ENCODE data around the gene CDK5. TPM values are rescaled to one million over a fixed set of nuclear protein-coding genes. Genes with fewer than 3 reads are reported as not detected.

CDK5 gene
- total RNA-seq, 1 donor: 17.0 TPM

DNA sequence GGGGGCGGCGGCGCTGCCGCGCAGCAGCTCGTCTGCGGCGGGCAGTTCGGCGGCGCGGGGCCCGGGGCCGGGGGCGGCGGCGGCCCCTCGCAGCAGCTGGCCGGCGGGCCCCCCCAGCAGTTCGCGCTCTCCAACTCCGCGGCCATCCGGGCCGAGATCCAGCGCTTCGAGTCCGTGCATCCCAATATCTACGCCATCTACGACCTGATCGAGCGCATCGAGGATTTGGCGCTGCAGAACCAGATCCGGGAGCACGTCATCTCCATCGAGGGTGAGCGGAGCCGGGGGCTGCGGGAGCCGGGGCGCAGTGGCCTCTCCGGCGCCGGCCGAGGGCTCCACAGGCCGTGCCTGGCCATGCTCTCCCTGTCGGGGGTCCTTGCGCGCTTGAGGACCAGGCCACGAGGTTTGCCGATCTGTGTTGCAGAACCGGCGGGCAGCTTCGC, 29.1 kb upstream of the CDK5 start:
- DNase-seq (ENCODE audit: insufficient read length, low spot score, missing footprints): peak; percentile 94
- peak overlapping the region; percentile 62 for H2AFZ ChIP-seq (ENCODE audit: low read length)
- TF ChIP-seq, protein P1, sequence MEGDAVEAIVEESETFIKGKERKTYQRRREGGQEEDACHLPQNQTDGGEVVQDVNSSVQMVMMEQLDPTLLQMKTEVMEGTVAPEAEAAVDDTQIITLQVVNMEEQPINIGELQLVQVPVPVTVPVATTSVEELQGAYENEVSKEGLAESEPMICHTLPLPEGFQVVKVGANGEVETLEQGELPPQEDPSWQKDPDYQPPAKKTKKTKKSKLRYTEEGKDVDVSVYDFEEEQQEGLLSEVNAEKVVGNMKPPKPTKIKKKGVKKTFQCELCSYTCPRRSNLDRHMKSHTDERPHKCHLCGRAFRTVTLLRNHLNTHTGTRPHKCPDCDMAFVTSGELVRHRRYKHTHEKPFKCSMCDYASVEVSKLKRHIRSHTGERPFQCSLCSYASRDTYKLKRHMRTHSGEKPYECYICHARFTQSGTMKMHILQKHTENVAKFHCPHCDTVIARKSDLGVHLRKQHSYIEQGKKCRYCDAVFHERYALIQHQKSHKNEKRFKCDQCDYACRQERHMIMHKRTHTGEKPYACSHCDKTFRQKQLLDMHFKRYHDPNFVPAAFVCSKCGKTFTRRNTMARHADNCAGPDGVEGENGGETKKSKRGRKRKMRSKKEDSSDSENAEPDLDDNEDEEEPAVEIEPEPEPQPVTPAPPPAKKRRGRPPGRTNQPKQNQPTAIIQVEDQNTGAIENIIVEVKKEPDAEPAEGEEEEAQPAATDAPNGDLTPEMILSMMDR (IDR thresholded peaks at IDR 0.05; ENCODE audit: extremely low read depth, low read depth, low read length): no peak
- H3K4me1 ChIP-seq (ENCODE audit: insufficient read depth, low read length): peaks cover 42% of the 10 kb centered on the region
- H3K9me3 ChIP-seq (ENCODE audit: low read depth, low read length): no peaks in the 10 kb centered on the region
- peak overlapping the region; percentile 91 for H3K4me3 ChIP-seq (ENCODE audit: insufficient read depth, low read length)
- H3K36me3 ChIP-seq (ENCODE audit: insufficient read depth, low read length): peaks cover 2% of the 10 kb centered on the region
- H3K27me3 ChIP-seq (ENCODE audit: insufficient read depth, low read length): no peaks in the 10 kb centered on the region
- H3K4me2 ChIP-seq (ENCODE audit: insufficient read depth, low read length): peak overlapping the region; percentile 79
- peaks cover 62% of the 10 kb centered on the region for H3K79me2 ChIP-seq (ENCODE audit: insufficient read depth, low read length)
- H4K20me1 ChIP-seq (ENCODE audit: insufficient read depth, low read length): peaks cover 29% of the 10 kb centered on the region
- H3K27ac ChIP-seq (ENCODE audit: low read depth, low read length): peak overlapping the region; percentile 79

DNA sequence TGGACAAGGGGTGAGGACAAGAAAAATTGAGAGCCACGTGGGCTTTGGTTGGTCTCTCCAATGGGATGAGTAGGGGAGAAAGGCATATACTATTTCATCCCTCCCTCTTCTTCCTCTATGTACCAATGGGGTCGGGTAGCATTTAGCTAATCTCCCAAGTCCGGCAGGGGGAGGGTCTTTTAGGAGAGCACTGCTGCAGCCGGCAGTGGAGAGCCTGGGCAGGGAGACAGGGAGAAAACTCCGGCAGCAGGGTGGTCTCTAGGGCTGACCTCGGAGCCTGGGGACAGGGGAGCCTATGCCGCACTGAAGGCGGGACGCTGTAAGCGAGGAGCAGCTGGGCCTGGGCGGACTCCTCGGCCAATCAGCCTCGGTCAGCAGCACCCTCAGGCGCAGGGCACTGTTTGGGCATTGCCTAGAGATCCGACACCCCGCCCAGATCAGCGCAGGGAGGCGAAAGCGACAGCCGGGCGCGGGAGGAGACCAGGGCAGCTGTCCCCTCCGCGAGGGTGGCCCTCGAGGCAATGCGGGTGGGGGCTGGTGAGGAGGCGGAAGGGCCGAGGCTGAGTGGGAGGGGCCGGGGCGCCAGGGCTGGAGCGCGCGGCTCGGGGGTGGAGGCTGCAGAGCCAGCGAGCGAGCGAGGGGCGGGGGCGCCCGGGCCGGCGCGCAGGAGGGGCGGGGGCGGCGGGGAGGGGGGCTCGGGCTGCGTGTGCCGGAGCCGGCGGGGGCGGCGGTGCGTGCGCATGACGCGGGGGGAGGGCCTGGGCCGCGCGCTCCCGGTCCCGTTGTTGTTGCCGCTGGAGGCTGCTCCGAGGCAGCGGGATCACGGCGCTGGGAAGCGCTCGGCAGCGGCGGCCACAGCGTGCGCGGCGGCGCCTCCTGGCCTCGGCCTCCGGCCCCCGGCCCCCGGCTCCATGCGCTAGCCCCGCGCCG, 28.3 kb upstream of the CDK5 start, which contains the start of gene AGAP3:
AGAP3 (plus strand) TSS at position 785 of the 930 bp plus-strand sequence. CDS start 267 bp downstream, outside the sequence.
- Histone ChIP-seq H3K27me3 (ENCODE audit: insufficient read depth, low read length) (no peaks in the 10 kb centered on the region), H3K4me1 (ENCODE audit: insufficient read depth, low read length) (peaks cover 50% of the 10 kb centered on the region), H3K36me3 (ENCODE audit: insufficient read depth, low read length) (no peaks in the 10 kb centered on the region), H3K79me2 (ENCODE audit: insufficient read depth, low read length) (peaks cover 54% of the 10 kb centered on the region), H4K20me1 (ENCODE audit: insufficient read depth, low read length) (peaks cover 20% of the 10 kb centered on the region), H3K27ac (ENCODE audit: low read depth, low read length) (peak within 1 kb of the TSS; percentile 79), H2AFZ (ENCODE audit: low read length) (peak within 1 kb of the TSS; percentile 89), H3K4me3 (ENCODE audit: insufficient read depth, low read length) (peak within 1 kb of the TSS; percentile 91), H3K9me3 (ENCODE audit: low read depth, low read length) (no peaks in the 10 kb centered on the region), H3K4me2 (ENCODE audit: insufficient read depth, low read length) (peak within 1 kb of the TSS; percentile 80)
- TF ChIP-seq, protein P1 (IDR thresholded peaks at IDR 0.05; ENCODE audit: extremely low read depth, low read depth, low read length): no peak
- DNase-seq (ENCODE audit: insufficient read length, low spot score, missing footprints): peak; percentile 98

DNA sequence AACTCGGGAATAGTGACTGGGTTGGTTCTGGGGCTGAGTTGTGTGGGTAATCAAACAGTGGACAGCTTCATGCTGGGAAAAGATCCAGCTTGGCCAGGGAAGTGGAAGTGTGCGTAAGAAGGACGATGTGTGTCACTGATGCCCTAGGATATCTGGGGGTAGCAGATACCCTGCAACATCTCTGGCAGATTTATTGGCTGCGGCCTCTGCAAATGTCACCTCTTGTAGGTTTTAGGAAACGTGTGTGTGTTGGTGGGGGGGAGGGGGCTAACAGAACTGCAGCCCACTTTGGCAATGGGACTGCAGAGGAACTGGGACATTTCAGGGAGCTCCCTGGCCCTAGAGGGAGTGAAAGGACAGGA, 27.6 kb upstream of the CDK5 start:
- no peak overlapping the region for H3K27ac ChIP-seq (ENCODE audit: low read depth, low read length)
- H3K4me3 ChIP-seq (ENCODE audit: insufficient read depth, low read length): peak overlapping the region; percentile 75
- no peaks in the 10 kb centered on the region for H3K9me3 ChIP-seq (ENCODE audit: low read depth, low read length)
- DNase-seq (ENCODE audit: insufficient read length, low spot score, missing footprints): peak; percentile 81
- peaks cover 50% of the 10 kb centered on the region for H3K79me2 ChIP-seq (ENCODE audit: insufficient read depth, low read length)
- H3K27me3 ChIP-seq (ENCODE audit: insufficient read depth, low read length): no peaks in the 10 kb centered on the region
- peak overlapping the region; percentile 80 for H3K4me2 ChIP-seq (ENCODE audit: insufficient read depth, low read length)
- H3K36me3 ChIP-seq (ENCODE audit: insufficient read depth, low read length): no peaks in the 10 kb centered on the region
- no peak overlapping the region for H2AFZ ChIP-seq (ENCODE audit: low read length)
- peaks cover 52% of the 10 kb centered on the region for H3K4me1 ChIP-seq (ENCODE audit: insufficient read depth, low read length)
- TF ChIP-seq, protein P1 (IDR thresholded peaks at IDR 0.05; ENCODE audit: extremely low read depth, low read depth, low read length): no peak
- peaks cover 16% of the 10 kb centered on the region for H4K20me1 ChIP-seq (ENCODE audit: insufficient read depth, low read length)

DNA sequence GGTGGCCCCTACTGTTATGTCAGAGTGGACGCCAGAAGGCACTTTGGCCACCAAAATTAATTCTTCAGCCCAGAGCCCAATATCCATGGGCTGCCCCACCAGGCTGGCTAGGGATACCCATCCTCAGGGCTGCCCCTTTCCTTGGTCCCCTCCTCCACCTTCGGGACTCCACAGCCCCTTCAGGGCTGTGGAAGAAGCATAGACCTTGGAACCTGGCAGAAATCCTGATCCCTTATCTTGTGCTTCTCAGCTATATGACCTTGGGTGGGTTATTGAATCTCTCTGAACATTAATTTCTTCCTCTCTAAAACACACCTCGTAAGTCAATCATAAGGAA, 26.1 kb upstream of the CDK5 start:
- H2AFZ ChIP-seq (ENCODE audit: low read length): peak overlapping the region; percentile 91
- H3K9me3 ChIP-seq (ENCODE audit: low read depth, low read length): no peaks in the 10 kb centered on the region
- no peak for DNase-seq (ENCODE audit: insufficient read length, low spot score, missing footprints)
- H3K27ac ChIP-seq (ENCODE audit: low read depth, low read length): no peak overlapping the region
- no peaks in the 10 kb centered on the region for H3K27me3 ChIP-seq (ENCODE audit: insufficient read depth, low read length)
- peak overlapping the region; percentile 95 for H3K4me2 ChIP-seq (ENCODE audit: insufficient read depth, low read length)
- TF ChIP-seq, protein P1 (IDR thresholded peaks at IDR 0.05; ENCODE audit: extremely low read depth, low read depth, low read length): no peak
- H3K79me2 ChIP-seq (ENCODE audit: insufficient read depth, low read length): peaks cover 50% of the 10 kb centered on the region
- peaks cover 4% of the 10 kb centered on the region for H3K36me3 ChIP-seq (ENCODE audit: insufficient read depth, low read length)
- peaks cover 13% of the 10 kb centered on the region for H4K20me1 ChIP-seq (ENCODE audit: insufficient read depth, low read length)
- peak overlapping the region; percentile 95 for H3K4me3 ChIP-seq (ENCODE audit: insufficient read depth, low read length)
- peaks cover 49% of the 10 kb centered on the region for H3K4me1 ChIP-seq (ENCODE audit: insufficient read depth, low read length)
